SK-N-SH treated with all-trans-retinoic acid at 6 μM for 48 hours (cell line): ENCODE results near the gene ADCY5.

Source experiments
- ATAC-seq: fragments of 200-7000 bp; cut with Tn5 transposase; 3 replicates; pipeline ENCODE4 v1.9.1; 2020; ENCODE audit warnings: mild to moderate bottlenecking, moderate library complexity
- ARNTL ChIP-seq: fragments of 450-650 bp; formaldehyde crosslinking; IDR thresholded peaks from 2 replicates; pipeline ENCODE4 v1.5.0; 2020; ENCODE audit warnings: low read depth, mild to moderate bottlenecking, moderate library complexity, borderline replicate concordance
- BACH2 ChIP-seq: fragments of 250-450 bp; sonication (Bioruptor Pico); IDR thresholded peaks from 2 replicates; pipeline ENCODE4 v1.9.0; 2021; ENCODE audit warnings: mild to moderate bottlenecking, borderline replicate concordance
- CREB5 ChIP-seq: fragments of 250-450 bp; sonication (Bioruptor Pico); IDR thresholded peaks from 2 replicates; pipeline ENCODE4 v1.5.1; 2020; ENCODE audit warnings: low read depth, mild to moderate bottlenecking, moderate library complexity
- CSDC2 ChIP-seq: fragments of 250-450 bp; sonication (Bioruptor Pico); IDR thresholded peaks from 2 replicates; pipeline ENCODE4 v1.5.0; 2020; ENCODE audit warnings: mild to moderate bottlenecking, moderate library complexity
- ESRRG ChIP-seq: fragments of 250-450 bp; sonication (Bioruptor Pico); IDR thresholded peaks from 2 replicates; pipeline ENCODE4 v1.6.1; 2021; ENCODE audit warnings: mild to moderate bottlenecking
- GLIS3 ChIP-seq: fragments of 250-450 bp; sonication (Bioruptor Pico); IDR thresholded peaks from 2 replicates; pipeline ENCODE4 v1.5.0; 2020; ENCODE audit warnings: mild to moderate bottlenecking, moderate library complexity
- OSR1 ChIP-seq: fragments of 250-450 bp; sonication (Bioruptor Pico); IDR thresholded peaks from 2 replicates; pipeline ENCODE4 v1.8.0; 2022; ENCODE audit warnings: moderate library complexity, mild to moderate bottlenecking, inconsistent platforms
- PATZ1 ChIP-seq: fragments of 250-450 bp; sonication (Bioruptor Pico); IDR thresholded peaks from 2 replicates; pipeline ENCODE4 v1.8.0; 2020; ENCODE audit warnings: mild to moderate bottlenecking, moderate library complexity, borderline replicate concordance
- PPARA ChIP-seq: fragments of 250-450 bp; sonication (Bioruptor Pico); IDR thresholded peaks from 2 replicates; pipeline ENCODE4 v1.5.0; 2020; ENCODE audit warnings: mild to moderate bottlenecking, borderline replicate concordance
- RARB ChIP-seq: fragments of 250-450 bp; sonication (Bioruptor Pico); IDR thresholded peaks from 2 replicates; pipeline ENCODE4 v1.8.0; 2021; ENCODE audit warnings: mild to moderate bottlenecking, moderate library complexity
- SNAI2 ChIP-seq: fragments of 250-450 bp; sonication (Bioruptor Pico); IDR thresholded peaks from 2 replicates; pipeline ENCODE4 v1.5.0; 2020; ENCODE audit warnings: mild to moderate bottlenecking, moderate library complexity
- TCF4 ChIP-seq: fragments of 250-450 bp; sonication (Bioruptor Pico); IDR thresholded peaks from 2 replicates; pipeline ENCODE4 v1.8.0; 2021; ENCODE audit warnings: mild to moderate bottlenecking, moderate library complexity, borderline replicate concordance
- TOX ChIP-seq: fragments of 250-450 bp; sonication (Bioruptor Pico); IDR thresholded peaks from 2 replicates; pipeline ENCODE4 v1.8.0; 2021; ENCODE audit warnings: mild to moderate bottlenecking, moderate library complexity, borderline replicate concordance
- ZC3H10 ChIP-seq: fragments of 250-450 bp; sonication (Bioruptor Pico); IDR thresholded peaks from 2 replicates; pipeline ENCODE4 v1.5.1; 2021; ENCODE audit warnings: mild to moderate bottlenecking, moderate library complexity
- ZFP3 ChIP-seq: fragments of 250-450 bp; sonication (Bioruptor Pico); IDR thresholded peaks from 2 replicates; pipeline ENCODE4 v1.5.0; 2020; ENCODE audit warnings: mild to moderate bottlenecking, moderate library complexity
- ZFP30 ChIP-seq: fragments of 450-650 bp; formaldehyde crosslinking; IDR thresholded peaks from 2 replicates; pipeline ENCODE4 v1.5.0; 2022; ENCODE audit warnings: mild to moderate bottlenecking, moderate library complexity
- ZNF565 ChIP-seq: fragments of 450-650 bp; formaldehyde crosslinking; conservative IDR thresholded peaks from 2 replicates; pipeline ENCODE4 v1.5.0; 2020; ENCODE audit warnings: low read depth, mild to moderate bottlenecking, moderate library complexity
- ZNF70 ChIP-seq: fragments of 450-650 bp; formaldehyde crosslinking; IDR thresholded peaks from 2 replicates; pipeline ENCODE4 v1.5.0; 2020; ENCODE audit warnings: mild to moderate bottlenecking, moderate library complexity
- ZNF8 ChIP-seq: fragments of 450-650 bp; formaldehyde crosslinking; IDR thresholded peaks from 2 replicates; pipeline ENCODE4 v1.5.0; 2020; ENCODE audit warnings: mild to moderate bottlenecking, moderate library complexity
- TF ChIP-seq, protein P1 (sequence below): fragments of 250-450 bp; sonication (Bioruptor Pico); IDR thresholded peaks from 2 replicates; pipeline ENCODE4 v1.5.0; 2020; ENCODE audit warnings: mild to moderate bottlenecking, moderate library complexity
- TF ChIP-seq, protein P2 (sequence below): fragments of 250-450 bp; sonication (Bioruptor Pico); IDR thresholded peaks from 2 replicates; pipeline ENCODE4 v1.5.1; 2021; ENCODE audit warnings: mild to moderate bottlenecking, moderate library complexity

The ADCY5 gene

GRCh38 chr3:123261666-123262065, 187.2 kb downstream of the ADCY5 start:
- ATAC-seq: no peak
- no peak for TF ChIP-seq GLIS3
- TF ChIP-seq ZNF565 (CRISPR knock-in tag): no peak
- TF ChIP-seq, protein P1, sequence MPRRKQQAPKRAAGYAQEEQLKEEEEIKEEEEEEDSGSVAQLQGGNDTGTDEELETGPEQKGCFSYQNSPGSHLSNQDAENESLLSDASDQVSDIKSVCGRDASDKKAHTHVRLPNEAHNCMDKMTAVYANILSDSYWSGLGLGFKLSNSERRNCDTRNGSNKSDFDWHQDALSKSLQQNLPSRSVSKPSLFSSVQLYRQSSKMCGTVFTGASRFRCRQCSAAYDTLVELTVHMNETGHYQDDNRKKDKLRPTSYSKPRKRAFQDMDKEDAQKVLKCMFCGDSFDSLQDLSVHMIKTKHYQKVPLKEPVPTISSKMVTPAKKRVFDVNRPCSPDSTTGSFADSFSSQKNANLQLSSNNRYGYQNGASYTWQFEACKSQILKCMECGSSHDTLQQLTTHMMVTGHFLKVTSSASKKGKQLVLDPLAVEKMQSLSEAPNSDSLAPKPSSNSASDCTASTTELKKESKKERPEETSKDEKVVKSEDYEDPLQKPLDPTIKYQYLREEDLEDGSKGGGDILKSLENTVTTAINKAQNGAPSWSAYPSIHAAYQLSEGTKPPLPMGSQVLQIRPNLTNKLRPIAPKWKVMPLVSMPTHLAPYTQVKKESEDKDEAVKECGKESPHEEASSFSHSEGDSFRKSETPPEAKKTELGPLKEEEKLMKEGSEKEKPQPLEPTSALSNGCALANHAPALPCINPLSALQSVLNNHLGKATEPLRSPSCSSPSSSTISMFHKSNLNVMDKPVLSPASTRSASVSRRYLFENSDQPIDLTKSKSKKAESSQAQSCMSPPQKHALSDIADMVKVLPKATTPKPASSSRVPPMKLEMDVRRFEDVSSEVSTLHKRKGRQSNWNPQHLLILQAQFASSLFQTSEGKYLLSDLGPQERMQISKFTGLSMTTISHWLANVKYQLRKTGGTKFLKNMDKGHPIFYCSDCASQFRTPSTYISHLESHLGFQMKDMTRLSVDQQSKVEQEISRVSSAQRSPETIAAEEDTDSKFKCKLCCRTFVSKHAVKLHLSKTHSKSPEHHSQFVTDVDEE (CRISPR knock-in tag): no peak
- TF ChIP-seq OSR1 (CRISPR knock-in tag): no peak
- TF ChIP-seq BACH2 (CRISPR knock-in tag): no peak
- no peak for TF ChIP-seq CREB5 (CRISPR knock-in tag)
- TF ChIP-seq ARNTL (CRISPR knock-in tag): no peak
- no peak for TF ChIP-seq TOX
- TF ChIP-seq ESRRG: no peak

DNA sequence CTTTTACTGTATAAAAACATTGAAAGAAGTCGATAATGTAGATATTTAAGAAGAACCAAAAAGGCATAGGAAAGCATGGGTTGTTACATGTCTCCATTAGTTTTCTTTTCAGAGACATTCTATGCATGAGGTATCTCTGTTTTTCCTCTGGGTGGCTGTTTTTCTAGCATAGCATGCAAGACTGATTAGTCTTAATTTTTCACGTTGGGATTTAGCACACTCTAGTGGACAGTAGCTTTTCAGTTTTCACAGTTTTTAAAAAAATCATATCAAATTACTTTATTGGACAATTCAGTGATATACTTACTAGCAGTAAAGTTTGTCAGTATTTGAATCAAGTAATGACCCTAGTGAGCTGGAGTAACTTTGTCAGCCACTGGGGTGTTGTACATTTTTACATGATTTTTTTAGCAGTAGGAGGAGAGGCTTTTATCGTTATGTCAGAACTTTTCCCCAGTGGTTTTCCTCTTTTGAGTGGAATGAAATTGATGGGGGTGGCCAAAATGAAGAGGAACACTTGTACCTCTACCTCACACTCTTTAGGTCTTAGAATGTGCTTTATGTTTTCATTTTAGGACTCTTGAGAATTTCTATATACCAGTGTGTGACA, 190.0 kb downstream of the ADCY5 start:
- TF ChIP-seq, protein P2, sequence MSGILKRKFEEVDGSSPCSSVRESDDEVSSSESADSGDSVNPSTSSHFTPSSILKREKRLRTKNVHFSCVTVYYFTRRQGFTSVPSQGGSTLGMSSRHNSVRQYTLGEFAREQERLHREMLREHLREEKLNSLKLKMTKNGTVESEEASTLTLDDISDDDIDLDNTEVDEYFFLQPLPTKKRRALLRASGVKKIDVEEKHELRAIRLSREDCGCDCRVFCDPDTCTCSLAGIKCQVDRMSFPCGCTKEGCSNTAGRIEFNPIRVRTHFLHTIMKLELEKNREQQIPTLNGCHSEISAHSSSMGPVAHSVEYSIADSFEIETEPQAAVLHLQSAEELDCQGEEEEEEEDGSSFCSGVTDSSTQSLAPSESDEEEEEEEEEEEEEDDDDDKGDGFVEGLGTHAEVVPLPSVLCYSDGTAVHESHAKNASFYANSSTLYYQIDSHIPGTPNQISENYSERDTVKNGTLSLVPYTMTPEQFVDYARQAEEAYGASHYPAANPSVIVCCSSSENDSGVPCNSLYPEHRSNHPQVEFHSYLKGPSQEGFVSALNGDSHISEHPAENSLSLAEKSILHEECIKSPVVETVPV (CRISPR knock-in tag): no peak
- TF ChIP-seq ARNTL (CRISPR knock-in tag) (no peak), ZC3H10 (CRISPR knock-in tag) (no peak), ESRRG (no peak), PATZ1 (CRISPR knock-in tag) (no peak), GLIS3 (no peak), ZFP3 (CRISPR knock-in tag) (no peak), ZNF565 (CRISPR knock-in tag) (no peak), SNAI2 (CRISPR knock-in tag) (no peak), ZNF70 (no peak), OSR1 (CRISPR knock-in tag) (no peak), RARB (CRISPR knock-in tag) (no peak), PPARA (CRISPR knock-in tag) (no peak), CSDC2 (CRISPR knock-in tag) (no peak), TCF4 (no peak), ZFP30 (CRISPR knock-in tag) (no peak), CREB5 (CRISPR knock-in tag) (no peak), ZNF8 (CRISPR knock-in tag) (no peak)
- TF ChIP-seq, protein P1 (CRISPR knock-in tag): no peak
- peak; percentile 97 for ATAC-seq
